Gastrocnemius medialis (tissue), 4 donors: Measurements from ENCODE around the gene CDH4.

Experiments used
- POLR2A ChIP-seq, 2 donors: fragments of 450-650 bp; IDR thresholded peaks; one replicate each; pipeline ENCODE4 v1.6.1; 2017; ENCODE audit warnings: antibody characterized with exemption in 2 of 2, mild to moderate bottlenecking in 2 of 2, moderate library complexity in 2 of 2
- TF ChIP-seq, protein P1 (sequence below), 5 experiments: fragments of 450-650 bp in 3 of 5; fragments of 200-600 bp in 2 of 5; sonication (generic) in 2 of 5; IDR thresholded peaks in 4 of 5; conservative IDR thresholded peaks in 1 of 5; 1 replicate in 4 of 5; 2 replicates in 1 of 5; pipeline ENCODE4 v1.5.1; 2016 to 2019; ENCODE audit warnings: antibody characterized with exemption in 5 of 5, mild to moderate bottlenecking in 3 of 5, moderate library complexity in 3 of 5

DNA sequence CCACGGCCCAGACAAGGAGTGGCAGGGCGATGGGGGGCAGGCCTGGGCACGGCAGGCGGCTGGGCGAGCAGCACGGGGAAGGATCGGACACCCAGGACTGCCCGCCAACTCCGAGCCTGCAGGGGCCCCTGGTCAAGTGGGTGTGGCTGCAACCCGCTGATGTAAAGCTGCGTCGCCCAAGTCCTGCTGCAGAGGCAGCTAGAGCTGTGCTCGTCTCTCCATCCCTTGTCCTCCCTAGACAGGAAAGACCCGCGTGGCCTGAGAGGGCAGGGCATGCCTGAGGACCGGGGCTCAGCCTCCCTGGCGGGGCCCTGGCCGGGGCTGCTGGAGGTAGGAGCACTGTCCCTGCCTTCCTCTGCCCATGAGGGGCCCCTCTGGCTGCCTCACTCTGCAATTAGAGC, 281.2 kb downstream of the CDH4 start:
- TF ChIP-seq, protein P1, sequence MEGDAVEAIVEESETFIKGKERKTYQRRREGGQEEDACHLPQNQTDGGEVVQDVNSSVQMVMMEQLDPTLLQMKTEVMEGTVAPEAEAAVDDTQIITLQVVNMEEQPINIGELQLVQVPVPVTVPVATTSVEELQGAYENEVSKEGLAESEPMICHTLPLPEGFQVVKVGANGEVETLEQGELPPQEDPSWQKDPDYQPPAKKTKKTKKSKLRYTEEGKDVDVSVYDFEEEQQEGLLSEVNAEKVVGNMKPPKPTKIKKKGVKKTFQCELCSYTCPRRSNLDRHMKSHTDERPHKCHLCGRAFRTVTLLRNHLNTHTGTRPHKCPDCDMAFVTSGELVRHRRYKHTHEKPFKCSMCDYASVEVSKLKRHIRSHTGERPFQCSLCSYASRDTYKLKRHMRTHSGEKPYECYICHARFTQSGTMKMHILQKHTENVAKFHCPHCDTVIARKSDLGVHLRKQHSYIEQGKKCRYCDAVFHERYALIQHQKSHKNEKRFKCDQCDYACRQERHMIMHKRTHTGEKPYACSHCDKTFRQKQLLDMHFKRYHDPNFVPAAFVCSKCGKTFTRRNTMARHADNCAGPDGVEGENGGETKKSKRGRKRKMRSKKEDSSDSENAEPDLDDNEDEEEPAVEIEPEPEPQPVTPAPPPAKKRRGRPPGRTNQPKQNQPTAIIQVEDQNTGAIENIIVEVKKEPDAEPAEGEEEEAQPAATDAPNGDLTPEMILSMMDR (IDR thresholded peaks at IDR 0.05 in 4 of 5, conservative IDR thresholded peaks at IDR 0.05 in 1 of 5) = no peak
- TF ChIP-seq POLR2A (IDR thresholded peaks at IDR 0.05) = no peak
